HG02623 (cell line): ENCODE results near the gene LRRK1.

ENCODE experiments used
- ATAC-seq: cut with Tn5 transposase; IDR thresholded peaks from one replicate; pipeline ENCODE4 v1.9.1; 2021; ENCODE audit warnings: moderate library complexity; ENCODE audit not compliant: unreplicated experiment

LRRK1 gene

DNA sequence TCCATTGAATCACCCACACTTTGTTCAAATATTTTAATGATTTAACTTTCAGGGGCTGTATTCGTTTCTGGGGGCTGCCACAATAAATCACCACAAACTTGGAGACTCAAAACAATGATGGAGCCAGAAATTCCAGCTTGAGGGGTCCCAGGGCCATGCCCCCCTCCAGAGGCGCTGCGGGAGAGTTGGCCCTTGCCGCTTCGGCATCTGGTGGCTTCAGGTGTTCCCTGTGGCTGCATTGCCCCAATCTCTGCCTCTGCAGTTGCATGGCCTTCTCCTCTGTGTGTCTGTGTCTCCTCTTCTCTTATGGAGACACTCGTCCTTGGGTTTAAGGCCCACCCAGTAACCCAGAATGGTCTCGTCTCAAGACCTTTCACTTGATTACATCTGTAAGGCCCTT, 187.9 kb downstream of the LRRK1 start:
- no peak for ATAC-seq

DNA sequence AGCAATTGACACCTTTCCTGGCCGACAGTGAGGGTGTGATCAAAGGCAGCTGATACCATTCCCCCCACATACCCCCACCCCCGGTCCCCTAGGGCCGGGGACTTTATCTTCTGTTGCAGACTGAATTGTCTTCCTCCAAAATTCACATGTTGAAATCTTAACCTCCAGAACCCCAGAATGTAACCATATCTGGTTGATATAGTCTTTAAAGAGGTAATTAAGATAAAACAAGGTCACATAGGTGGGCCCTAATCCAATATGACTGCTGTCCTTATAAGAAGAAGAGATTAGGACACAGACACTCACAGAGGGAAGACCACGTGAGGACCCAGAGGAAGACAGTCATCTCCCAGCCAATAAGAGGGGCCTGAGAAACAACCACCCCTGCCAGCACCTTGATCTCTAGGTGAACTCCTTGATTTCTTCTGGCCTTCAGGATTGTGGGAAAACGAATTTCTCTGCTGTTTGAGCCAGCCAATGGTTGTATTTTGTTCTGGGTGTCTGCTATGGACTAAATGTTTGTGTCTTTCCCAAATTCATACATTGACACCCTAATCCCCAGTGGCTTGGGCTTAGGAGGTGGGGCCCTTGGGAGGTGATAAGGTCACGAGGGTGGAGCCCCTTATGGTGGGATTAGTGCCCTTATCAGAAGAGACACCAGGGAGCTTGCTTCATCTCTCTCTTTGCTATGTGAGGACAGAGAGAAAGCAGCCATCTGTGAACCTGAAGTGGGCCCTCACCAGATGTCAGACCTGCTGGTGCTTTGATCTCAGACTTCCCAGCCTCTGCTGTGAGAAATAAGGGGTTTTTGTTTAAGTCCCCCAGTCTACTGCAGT, 188.7 kb downstream of the LRRK1 start:
- no peak for ATAC-seq

DNA sequence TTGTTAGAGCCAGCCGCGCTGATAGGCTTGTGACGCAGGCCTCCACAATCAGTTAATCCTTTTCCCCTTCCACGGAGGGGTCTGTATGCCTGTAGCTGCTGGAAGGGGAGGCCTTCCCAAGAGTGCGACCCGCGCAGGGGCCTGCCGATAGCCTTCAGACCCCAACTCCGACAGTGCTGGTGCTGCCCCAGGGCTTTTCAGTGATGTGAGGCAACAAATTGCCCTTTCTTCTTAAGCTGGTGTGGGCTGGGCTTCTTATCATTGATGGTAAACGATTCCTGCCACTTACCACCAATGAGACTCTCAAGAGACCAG, 189.3 kb downstream of the LRRK1 start:
- no peak for ATAC-seq

DNA sequence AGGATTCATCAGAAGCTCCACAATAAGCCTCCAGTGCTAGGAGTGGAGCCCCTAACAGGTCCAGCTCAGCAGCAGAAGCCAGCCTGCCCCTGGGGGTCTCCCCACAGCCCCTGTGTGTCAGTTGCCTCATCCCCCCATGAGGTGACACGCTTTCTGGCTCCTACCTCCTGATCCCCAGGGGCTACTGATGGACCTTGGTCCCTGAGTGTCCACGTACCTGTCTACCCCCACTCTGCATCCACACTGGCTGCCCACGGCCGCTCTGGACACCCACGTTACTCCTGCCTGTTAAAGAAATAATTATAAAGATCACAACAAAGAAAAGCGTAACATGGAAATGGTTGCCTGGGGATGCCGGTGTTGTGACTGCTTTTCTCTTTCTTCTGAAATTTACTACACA, 189.6 kb downstream of the LRRK1 start:
- no peak for ATAC-seq

DNA sequence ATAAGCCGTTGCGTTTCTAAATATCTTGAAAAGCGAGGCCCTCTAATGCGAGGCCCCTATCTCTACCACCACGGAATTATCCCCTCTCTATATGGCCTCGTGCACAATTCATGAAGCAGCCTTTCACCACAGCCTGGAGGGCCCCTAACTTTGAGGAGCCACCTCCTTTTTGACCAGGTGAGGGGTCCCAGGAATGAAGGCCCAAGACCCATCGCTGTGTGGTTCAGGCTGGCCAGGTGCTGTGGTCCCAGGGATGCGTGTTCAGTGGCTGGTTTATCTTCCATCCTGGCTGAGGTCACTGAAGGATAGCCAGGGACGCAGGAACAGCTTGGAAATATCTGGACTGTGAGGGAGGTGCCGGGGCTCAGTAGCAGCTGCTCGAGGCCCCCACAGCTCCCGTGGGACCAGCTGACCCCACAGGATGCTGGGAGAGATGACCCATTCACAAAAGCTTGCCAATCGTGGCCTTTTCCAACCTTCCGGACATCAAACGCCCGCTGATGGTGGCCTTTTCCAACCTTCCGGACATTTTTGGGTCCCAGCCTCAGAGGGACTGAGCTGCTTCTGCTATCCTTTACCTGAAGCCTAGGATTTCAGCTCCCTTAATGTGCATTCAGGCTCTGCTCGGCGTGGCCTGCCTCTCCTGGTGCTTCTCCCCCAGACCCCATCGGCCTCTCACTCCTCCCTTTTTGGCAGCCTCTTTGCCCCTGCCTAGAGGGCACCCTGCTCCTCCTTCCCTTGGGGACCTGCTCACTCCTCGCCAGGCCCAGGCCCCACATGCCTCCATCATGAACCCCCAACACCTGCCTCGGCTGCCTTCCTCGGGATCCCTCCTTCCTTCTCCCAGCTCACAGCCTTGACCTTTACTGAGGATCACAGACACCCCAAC, 191.8 kb downstream of the LRRK1 start:
- no peak for ATAC-seq

DNA sequence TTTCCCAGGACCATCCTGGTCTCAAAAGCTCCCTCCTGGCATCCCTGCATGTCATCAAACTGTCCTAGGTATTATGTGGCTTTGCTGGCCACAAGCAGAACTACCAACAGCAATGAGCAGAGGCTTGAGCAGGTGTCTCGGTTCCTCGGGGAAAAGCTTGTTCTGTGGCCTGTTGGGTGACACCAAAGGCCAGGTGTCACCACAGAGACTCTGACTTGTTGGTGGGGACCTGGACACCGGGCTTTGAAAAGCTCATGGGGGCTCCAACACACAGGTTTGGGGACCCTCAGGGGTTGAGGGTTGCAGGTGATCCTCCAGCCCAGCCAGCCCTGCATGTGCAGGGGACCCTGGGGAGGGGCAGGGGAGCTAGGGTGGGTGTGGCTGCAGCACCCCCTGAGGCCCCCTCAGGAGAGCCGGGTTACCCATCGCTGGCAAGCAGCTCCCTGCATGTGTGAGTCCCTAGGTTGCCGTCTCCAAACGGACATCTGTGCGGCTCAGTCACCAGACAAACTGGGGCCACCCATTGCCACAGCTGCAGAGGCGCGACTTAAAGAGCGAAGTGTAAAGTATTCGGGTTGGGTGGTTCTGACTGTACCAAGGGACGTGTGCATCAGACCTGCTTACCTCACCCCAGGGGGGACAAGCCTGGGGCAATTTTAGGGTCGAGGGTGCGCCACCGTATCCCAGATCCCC, 192.6 kb downstream of the LRRK1 start:
- no peak for ATAC-seq

DNA sequence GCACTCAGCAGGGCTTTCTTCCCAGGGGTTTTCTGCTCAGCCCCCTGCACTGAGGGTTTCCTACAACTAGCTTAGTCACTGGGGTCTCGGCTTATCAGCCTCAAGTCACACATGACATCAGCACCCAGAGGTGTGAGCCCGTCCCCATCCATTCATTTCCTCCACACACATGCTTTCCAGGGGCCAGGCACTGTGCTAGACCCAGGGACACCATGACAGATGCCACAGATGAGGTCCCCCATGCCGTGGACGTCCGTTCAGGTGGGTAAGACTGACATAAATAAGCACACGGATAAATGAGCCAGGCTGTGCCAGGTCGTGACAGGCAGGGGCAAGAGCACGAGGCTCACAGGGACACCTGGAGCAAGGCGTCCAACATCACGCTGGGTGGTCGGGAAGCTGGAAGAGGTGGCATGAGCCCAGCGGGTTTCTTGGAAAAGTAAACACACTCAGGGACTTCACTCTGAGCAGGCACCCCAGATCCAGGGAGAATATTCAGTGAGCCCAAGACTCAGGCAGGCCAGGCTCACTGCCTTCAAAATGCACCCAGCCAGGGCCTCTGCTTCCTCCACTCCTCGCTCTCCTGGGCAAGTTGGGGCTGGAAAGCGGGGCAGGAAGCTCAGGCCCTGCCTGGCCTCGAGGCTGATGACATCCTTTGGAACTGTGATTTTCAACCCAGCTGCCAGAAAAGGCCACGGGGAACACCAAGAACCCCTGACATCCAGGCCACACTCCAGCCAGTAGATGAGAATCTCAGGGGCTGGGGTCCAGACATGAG, 193.4 kb downstream of the LRRK1 start:
- ATAC-seq = no peak

DNA sequence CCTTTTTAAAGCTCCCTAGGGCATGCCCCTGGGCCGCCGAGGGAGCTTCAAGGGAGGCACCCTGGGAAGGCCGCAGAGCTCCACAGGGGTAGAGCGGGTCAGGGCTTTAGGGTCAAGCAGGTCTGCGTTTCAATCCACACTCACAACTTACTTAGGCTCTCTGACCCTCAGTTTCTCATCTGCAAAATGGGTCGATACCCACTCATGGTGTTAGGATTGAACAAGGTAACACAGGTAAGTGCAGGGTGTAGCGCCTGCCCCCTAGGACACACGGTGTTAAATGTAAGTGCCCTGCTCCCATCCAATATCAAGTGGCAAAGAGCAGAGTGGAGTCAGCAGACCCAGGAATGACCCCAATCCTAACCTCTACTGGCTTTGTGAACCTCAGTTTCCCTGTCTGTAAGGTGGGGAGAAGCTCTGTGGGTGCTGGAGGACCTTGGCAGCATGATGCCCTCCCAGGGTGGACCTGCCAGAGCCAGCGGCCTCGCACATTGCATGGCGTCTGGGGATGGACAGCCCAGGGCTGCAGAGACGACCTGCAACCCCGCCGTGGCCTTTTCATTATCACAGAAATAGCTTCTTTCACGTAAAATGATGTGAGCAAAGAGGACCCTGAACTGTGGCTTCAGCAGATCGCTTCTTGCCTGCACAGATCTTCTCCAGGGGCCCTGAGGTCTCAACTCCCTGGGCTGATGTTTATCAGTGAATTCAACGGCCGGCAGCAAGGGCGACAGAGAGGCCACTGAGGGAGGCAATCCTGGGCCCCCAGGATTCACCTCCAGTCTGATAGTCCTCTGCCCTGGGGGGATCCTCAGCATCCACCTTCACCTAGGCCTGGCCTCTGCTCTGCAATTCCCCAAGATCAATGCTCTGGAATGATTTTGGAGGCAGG, 194.2 kb downstream of the LRRK1 start:
- ATAC-seq = no peak

DNA sequence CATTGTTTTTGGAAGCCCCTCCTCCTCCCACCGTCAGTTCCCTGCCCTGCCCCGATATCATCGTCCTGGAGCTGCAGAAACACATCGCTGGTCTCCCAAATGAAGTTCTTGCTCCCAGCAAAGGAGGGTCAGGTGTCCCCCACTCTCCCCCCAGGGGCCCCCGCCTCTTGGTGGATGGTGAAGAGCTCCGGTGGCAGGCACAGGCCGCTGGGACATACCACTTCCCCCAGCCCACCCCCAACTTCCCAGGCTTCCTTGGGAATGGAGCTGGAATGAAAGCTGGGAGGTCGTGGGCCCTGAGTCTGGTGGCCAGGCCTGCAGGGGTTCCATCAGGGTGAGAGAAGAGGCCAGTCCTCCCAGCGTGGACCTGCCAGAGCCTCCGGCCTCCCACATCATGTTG, 195.0 kb downstream of the LRRK1 start:
- no peak for ATAC-seq

DNA sequence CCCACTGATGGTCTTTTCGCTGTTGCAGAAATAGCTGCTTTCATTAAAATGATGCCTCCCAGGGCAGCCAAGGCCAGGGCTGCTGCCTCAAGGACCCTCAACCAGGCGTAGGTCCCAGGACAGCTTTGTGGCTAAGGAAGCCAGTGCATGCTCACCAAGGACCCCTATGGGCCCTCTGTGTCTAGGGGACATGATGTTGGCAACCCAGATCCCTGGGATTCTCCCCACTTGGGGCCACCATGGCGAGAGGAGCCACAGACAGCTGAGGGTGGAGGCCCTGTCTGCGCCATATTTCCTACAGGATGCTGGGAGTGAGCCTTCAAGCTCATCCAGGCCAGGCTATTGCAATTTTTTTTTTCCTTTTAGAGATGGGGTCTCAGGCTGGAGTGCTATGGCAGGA, 195.5 kb downstream of the LRRK1 start:
- ATAC-seq = no peak

DNA sequence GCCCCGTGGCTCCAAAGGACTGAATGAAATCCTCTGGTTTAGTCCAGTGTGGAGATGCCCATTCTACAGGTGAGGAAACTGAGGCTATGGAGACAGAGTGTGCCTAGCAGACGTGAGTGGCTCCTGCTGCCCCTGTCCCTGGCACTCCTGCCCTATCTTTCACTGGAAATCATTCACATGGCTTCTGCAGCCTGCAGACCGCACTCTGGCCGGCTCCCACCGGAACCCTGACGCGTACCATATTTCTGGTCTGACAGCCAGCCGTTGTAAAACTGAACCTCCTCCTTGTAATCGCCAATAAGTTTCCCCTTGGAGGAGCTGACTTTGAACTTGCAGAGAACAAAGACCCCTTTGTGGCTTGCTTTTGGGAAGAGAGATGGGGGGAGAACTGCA, 196.2 kb downstream of the LRRK1 start:
- ATAC-seq = no peak

DNA sequence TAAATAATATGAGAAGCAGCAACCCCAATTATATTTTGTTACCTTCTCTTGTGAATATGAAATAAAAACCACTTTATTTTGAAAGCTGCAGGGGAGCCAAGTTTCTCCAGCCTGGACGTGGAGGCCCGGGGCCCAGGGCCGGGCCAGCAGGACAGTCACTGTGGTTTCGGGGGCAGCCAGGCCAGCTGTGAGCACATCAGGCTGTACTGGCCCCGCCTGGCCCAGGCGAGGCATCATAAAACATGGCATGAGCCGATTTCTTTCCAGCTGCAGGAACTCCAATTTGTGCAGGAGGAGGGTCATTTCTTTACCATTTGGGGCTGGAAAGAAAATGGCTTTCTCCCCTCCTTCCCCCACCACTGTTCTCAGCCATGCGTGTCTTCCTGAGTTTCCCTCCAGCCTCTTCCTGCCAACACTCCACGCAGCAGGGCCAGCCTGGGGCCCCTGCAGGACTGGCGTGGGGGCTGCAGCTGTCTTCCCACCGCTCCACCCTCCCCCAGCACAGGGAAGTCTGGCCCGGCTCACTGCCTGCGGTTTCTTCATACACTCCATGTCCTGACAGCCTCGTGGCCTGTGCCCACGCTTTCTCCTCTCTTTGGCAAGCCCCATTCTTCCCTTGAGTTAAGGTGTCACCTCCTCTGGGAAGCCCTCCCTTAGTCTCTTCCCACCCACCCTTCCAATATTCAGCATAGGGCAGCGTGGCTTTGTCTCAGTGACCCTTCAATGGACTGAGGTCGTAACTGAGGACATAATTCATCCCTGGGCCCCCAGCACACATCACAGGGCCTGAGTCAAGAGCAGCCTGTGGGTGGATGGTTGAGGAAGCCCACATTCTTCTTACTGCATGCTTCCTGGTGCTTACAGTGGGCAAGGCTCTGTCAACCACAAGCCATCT, 196.9 kb downstream of the LRRK1 start:
- no peak for ATAC-seq

DNA sequence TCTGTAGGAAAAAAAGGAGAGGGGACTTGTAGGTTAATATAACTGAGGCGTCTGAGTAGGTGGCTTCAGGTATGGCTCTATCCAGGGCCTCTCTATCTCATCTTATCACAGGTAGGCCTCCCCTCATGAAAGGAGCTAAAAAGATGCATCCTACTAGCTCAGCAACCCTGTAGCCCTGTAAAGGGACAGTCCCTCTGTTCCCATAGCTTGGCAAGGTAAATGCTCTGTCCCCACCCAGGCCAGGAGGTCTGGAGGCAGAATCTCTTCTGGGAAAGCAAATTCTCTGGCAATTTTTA, 197.5 kb downstream of the LRRK1 start:
- ATAC-seq = no peak

DNA sequence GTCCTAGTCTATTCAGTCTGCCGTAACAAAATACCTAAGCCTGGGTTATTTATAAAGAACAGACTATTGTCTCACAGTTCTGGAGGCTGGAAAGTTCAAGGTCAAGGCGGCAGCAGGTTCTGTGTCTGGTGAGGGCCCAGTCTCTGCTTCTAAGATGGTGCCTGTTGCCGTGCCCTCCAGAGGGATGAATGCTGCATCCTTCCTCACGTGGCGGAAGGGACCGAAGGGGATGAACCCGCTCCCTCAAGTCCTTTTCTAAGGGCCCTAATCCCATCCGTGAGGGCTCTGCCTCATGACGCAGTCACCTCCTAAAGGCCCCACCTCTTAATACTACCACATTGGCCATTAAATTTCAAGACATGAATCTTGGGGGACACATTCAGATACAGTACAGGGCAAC, 199.0 kb downstream of the LRRK1 start:
- ATAC-seq = no peak

DNA sequence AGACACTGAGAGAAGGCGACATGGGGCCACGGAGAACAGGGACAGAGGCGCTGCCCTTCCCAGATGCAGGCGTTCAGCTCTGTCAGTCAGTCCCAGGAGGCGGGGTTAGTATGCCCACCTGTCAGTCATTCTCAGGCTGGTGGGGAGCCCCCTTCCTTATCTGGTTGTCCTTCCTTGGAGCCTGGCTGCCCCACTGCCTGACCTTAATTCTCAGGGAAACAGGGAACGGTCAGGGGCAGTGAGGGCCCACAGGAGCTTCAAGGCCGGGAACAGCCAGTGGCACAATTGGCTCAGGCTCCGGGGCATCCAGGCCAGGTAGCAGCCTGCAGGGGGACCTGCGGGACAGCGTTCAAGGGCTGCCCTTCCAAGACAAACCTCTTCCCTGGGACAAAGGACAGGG, 199.5 kb downstream of the LRRK1 start:
- ATAC-seq = no peak

DNA sequence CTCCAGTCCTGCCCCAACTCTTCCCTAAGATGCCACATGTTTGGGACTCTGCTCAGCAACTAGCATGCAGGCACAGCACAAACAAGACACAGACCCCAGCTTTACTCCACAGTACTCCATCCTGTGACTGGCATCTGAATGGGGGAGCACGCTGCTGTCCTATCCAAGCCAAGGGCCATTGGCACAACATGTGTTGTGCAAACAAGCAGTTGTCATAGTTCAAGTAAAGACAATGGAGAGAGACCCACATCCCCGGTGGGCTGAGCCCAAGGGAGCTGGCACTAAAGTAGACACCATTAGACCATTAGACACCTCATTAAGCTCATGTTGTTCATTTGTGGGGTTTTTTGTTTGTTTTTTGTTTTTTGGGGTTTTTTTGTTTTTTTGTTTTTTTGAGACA, 200.0 kb downstream of the LRRK1 start:
- ATAC-seq = no peak
